Suprapubic skin (tissue), 4 donors: ENCODE data around the gene NACC2. TPM values are rescaled to one million over a fixed set of nuclear protein-coding genes. Genes with fewer than 3 reads are reported as not detected.
A peak's percentile ranks its signal among the peaks of the same experiment; 100 is the strongest.

Experiments used
- DNase-seq, 2 donors: peaks; one replicate each; pipeline ENCODE4 v3.0.0-alpha.2; 2019; ENCODE audit warnings: low spot score in 2 of 2
- H3K27ac ChIP-seq: fragments of 200-600 bp; sonication (generic); one replicate; pipeline ENCODE4 v1.5.1; 2019
- H3K27me3 ChIP-seq: fragments of 200-600 bp; sonication (generic); one replicate; pipeline ENCODE4 v1.5.1; 2019
- H3K36me3 ChIP-seq: fragments of 200-600 bp; sonication (generic); one replicate; pipeline ENCODE4 v1.5.1; 2019
- H3K4me1 ChIP-seq: fragments of 200-600 bp; sonication (generic); one replicate; pipeline ENCODE4 v1.5.1; 2019
- H3K4me3 ChIP-seq: fragments of 200-600 bp; sonication (generic); one replicate; pipeline ENCODE4 v1.5.1; 2019; ENCODE audit warnings: mild to moderate bottlenecking
- H3K9me3 ChIP-seq: fragments of 200-600 bp; sonication (generic); one replicate; pipeline ENCODE4 v1.5.1; 2019
- EP300 ChIP-seq: sonication (generic); formaldehyde crosslinking; IDR thresholded peaks from one replicate; pipeline ENCODE4 v1.6.1; 2017; ENCODE audit warnings: antibody characterized with exemption
- POLR2A ChIP-seq, 2 donors: fragments of 450-650 bp; IDR thresholded peaks; one replicate each; pipeline ENCODE4 v1.6.1; 2017; ENCODE audit warnings: antibody characterized with exemption in 2 of 2, mild to moderate bottlenecking in 2 of 2, moderate library complexity in 2 of 2
- POLR2AphosphoS5 ChIP-seq, 3 donors: sonication (generic); formaldehyde crosslinking; IDR thresholded peaks; one replicate each; pipeline ENCODE4 v1.6.1; 2017; ENCODE audit warnings: antibody characterized with exemption in 3 of 3
- WGBS: methylation state at CpG from one replicate; pipeline ENCODE4 v1.1.5; 2018; 5-methylcytosine and 5-hydroxymethylcytosine counted together
- total RNA-seq, 4 donors: library from RNA; depleted of rRNA; stranded (reverse); fragments of >200 nt; gene quantifications; one replicate each; pipeline ENCODE4 v1.1.0, GENCODE V29; 2016
- TF ChIP-seq, protein P1 (sequence below), 2 donors: fragments of 200-600 bp in 1 of 2; fragments of 450-650 bp in 1 of 2; sonication (generic) in 1 of 2; IDR thresholded peaks; one replicate each; pipeline ENCODE4 v1.5.1; 2016 to 2019; ENCODE audit warnings: antibody characterized with exemption in 2 of 2, mild to moderate bottlenecking in 1 of 2, moderate library complexity in 1 of 2

Gene NACC2
- total RNA-seq, 4 donors from 2014 or later: 12.1 to 14.9 (median 13.7) TPM

DNA sequence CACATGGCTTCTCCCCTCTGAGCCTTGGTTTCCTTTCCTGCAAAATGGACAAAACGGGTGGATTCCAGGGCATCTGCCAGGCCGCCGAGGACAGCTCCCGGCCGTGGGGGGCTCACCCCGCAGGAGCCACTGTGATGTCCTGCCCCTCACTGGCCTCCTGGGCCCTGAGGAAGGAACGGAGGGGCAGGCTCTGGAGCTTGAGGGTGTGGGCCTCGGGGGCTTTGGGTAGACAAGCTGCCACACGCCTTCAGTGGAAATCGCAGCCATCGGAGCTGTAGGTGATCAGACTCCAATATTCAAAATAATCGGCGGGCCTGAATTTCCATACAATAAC, 101.7 kb downstream of the NACC2 start:
- DNase-seq: no peak
- Histone ChIP-seq H3K27ac (peak overlapping the region; percentile 77), H3K4me3 (peak overlapping the region; percentile 31), H3K27me3 (peaks cover 21% of the 10 kb centered on the region), H3K9me3 (no peaks in the 10 kb centered on the region), H3K4me1 (peaks cover 40% of the 10 kb centered on the region), H3K36me3 (no peaks in the 10 kb centered on the region)
- WGBS: 74% methylated on average over 4 of the region's 13 CpGs
- TF ChIP-seq POLR2AphosphoS5 (IDR thresholded peaks at IDR 0.05): no peak
- TF ChIP-seq, protein P1, sequence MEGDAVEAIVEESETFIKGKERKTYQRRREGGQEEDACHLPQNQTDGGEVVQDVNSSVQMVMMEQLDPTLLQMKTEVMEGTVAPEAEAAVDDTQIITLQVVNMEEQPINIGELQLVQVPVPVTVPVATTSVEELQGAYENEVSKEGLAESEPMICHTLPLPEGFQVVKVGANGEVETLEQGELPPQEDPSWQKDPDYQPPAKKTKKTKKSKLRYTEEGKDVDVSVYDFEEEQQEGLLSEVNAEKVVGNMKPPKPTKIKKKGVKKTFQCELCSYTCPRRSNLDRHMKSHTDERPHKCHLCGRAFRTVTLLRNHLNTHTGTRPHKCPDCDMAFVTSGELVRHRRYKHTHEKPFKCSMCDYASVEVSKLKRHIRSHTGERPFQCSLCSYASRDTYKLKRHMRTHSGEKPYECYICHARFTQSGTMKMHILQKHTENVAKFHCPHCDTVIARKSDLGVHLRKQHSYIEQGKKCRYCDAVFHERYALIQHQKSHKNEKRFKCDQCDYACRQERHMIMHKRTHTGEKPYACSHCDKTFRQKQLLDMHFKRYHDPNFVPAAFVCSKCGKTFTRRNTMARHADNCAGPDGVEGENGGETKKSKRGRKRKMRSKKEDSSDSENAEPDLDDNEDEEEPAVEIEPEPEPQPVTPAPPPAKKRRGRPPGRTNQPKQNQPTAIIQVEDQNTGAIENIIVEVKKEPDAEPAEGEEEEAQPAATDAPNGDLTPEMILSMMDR (IDR thresholded peaks at IDR 0.05): no peak
- TF ChIP-seq POLR2A (IDR thresholded peaks at IDR 0.05): no peak
- TF ChIP-seq EP300: no peak

DNA sequence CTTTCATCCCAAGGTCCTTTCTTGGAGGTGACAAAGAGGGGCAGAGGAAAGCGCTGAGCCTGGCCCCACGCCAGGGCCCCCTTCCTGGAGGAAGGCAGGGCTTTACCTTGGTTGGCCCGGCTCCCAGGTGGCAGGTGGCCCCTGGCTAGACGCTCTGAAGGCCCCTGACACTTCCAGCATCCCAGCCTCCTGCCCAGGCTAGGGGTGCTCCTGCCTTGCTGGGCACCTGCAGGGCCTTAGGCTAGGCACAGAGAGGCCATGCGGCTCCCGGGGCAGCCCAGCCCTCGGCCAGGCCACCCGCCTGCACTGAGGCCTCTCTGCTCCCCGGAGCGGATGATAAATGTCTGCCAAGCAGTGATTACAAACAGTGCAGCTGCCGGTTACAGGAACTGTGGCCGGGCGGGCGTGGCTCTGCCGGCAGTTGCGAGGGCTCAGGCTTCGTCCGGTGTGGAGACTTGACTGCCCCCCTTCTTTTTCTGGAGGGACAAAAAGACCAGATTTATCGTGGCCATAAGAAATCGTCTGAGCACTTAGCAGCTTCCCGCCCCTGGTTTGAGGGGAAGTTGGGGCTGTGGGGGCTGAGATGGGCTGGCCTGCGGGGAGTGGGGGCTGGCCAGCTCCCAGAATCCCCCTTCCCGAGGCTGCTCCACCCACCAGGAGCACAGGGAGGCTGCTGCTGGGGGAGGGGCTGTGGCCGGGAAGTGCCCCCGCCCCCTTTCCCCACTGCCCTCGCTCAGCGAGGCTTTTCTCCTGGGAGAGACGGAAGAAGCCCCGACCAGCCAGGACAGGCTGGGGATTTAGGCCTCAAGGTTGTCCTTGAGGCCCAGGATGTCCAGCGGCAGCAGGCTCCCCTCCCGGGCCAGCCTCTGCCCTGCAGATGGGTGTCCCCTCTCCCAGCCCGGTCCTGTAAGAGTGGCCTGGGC, 102.3 kb downstream of the NACC2 start:
- Histone ChIP-seq H3K4me3 (peak overlapping the region; percentile 31), H3K27ac (peak overlapping the region; percentile 77), H3K4me1 (peaks cover 40% of the 10 kb centered on the region)

DNA sequence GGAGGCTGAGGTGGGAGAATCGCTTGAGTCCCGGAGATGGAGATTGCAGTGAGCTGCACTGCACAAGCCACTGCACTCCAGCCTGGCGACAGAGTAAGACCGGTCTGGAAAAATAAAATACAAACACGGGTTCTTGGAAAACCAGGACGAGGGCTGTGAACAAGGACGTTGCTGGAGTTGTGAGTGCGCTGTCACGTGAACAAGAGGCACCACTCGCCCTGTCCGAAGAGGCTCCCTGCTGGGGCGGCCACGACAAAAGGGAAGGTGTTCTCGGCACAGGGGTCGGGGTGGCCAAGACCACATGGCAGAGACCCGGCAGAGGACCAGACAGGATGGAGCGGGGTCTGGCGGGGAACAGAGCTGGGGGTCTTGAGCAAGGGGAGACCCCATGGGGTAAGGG, 103.3 kb downstream of the NACC2 start:
- Histone ChIP-seq H3K27me3 (peaks cover 37% of the 10 kb centered on the region), H3K4me1 (peaks cover 40% of the 10 kb centered on the region), H3K36me3 (no peaks in the 10 kb centered on the region), H3K27ac (peak overlapping the region; percentile 77), H3K4me3 (no peak overlapping the region), H3K9me3 (no peaks in the 10 kb centered on the region)
- DNase-seq: no peak
- 79% methylated on average over 18 of the region's 18 CpGs for WGBS
- TF ChIP-seq EP300: no peak
- TF ChIP-seq POLR2AphosphoS5 (IDR thresholded peaks at IDR 0.05): no peak
- no peak for TF ChIP-seq POLR2A (IDR thresholded peaks at IDR 0.05)
- TF ChIP-seq, protein P1 (IDR thresholded peaks at IDR 0.05): no peak

More for the DNA sequence above, 102.3 kb downstream of the NACC2 start:
- Histone ChIP-seq H3K36me3 (no peaks in the 10 kb centered on the region), H3K9me3 (no peaks in the 10 kb centered on the region), H3K27me3 (peaks cover 27% of the 10 kb centered on the region)
- peak; percentile 86 to 90 for DNase-seq
- no peak for TF ChIP-seq EP300
- TF ChIP-seq, protein P1 (IDR thresholded peaks at IDR 0.05): no peak
- TF ChIP-seq POLR2AphosphoS5 (IDR thresholded peaks at IDR 0.05): peak in 1 of 3 donors; percentile 37
- TF ChIP-seq POLR2A (IDR thresholded peaks at IDR 0.05): no peak
- 6% methylated on average over 18 of the region's 32 CpGs for WGBS

DNA sequence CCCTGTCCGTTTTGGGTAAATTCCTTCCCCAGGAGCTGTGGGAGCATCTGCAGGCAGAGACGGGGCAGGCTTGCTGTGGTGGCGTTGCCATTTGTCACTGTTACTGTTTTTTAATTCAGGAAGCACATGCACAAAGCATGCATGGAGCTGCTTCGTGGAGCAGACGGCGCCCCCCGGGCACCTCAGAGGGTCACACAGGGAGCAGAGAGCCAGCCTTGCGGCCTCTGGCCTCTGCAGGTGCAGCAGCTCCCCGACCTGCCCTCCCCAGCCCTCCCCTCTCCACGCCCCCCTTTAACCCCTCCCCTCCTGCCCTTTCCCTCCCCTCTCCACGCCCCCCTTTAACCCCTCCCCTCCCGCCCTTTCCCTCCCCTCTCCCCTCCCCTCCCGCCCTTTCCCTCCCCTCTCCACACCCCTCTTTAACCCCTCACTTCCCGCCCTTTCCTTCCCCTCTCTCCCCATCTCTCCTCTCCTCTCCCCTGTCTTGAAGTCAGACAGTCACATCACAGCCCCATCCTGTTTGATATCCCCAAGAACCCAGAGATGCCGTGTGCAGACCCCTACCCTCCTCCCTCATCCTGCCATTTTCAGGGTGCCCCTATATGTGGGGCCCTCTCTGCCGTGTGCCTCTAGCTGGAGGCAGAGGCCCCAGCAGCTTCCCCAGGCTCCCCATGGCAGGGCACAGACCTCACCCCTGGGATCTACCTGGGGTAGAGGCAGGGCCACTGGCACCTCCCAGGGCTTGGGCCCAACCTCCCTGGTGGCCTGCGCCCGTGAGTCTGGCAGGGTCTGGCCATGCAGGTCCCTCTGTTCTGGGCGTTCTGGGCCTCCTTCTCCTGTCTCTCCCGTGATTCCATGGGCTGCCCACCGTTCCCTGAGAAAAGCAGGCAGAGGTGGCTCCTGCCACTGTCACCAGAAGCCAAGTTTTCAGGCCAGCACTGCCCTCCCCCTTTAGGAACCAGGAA, 104.3 kb downstream of the NACC2 start:
- DNase-seq: no peak
- no peak overlapping the region for H3K27ac ChIP-seq
- peaks cover 47% of the 10 kb centered on the region for H3K27me3 ChIP-seq
- no peaks in the 10 kb centered on the region for H3K9me3 ChIP-seq
- peaks cover 40% of the 10 kb centered on the region for H3K4me1 ChIP-seq
- H3K36me3 ChIP-seq: no peaks in the 10 kb centered on the region
- peak overlapping the region; percentile 17 for H3K4me3 ChIP-seq
- TF ChIP-seq EP300 (no peak), POLR2A (IDR thresholded peaks at IDR 0.05) (no peak), POLR2AphosphoS5 (IDR thresholded peaks at IDR 0.05) (no peak)
- TF ChIP-seq, protein P1 (IDR thresholded peaks at IDR 0.05): no peak
- WGBS: 22% methylated on average over 10 of the region's 21 CpGs
